Inferior parietal cortex (tissue), 1 donor: ENCODE results near the gene IL3RA.
"Not testable (repeated sequence)": the region's sequence is repeated elsewhere in the genome, so short reads cannot be mapped to it uniquely, and the experiment has no call there.

Source experiments
- DNase-seq: peaks from one replicate; pipeline ENCODE4 v3.0.0-alpha.2; 2016; ENCODE audit errors: extremely low spot score

IL3RA gene

GRCh38 chrX:1398431-1399340, 62.1 kb downstream of the IL3RA start:
- DNase-seq: no peak

GRCh38 chrX:1400049-1400448, 63.5 kb downstream of the IL3RA start:
- no peak for DNase-seq

GRCh38 chrX:1400742-1401471, 64.3 kb downstream of the IL3RA start:
- no peak for DNase-seq

- no peak for DNase-seq
Observed at GRCh38 chrX:1401611-1402430, 65.2 kb downstream of the IL3RA start.

GRCh38 chrX:1403228-1403627, 66.6 kb downstream of the IL3RA start:
- no peak for DNase-seq

GRCh38 chrX:1403867-1404266, 67.3 kb downstream of the IL3RA start:
- DNase-seq: not testable (repeated sequence)

- not testable (repeated sequence) for DNase-seq
Observed at GRCh38 chrX:1405769-1406168, 69.2 kb downstream of the IL3RA start.

GRCh38 chrX:1407035-1407434, 70.5 kb downstream of the IL3RA start:
- DNase-seq: no peak

- no peak for DNase-seq
Observed at GRCh38 chrX:1411326-1411725, 74.7 kb downstream of the IL3RA start.

- DNase-seq: no peak
Observed at GRCh38 chrX:1412551-1413161, 76.1 kb downstream of the IL3RA start.

GRCh38 chrX:1416327-1416784, 79.8 kb downstream of the IL3RA start:
- no peak for DNase-seq

- no peak for DNase-seq
Observed at GRCh38 chrX:1416965-1417760, 80.6 kb downstream of the IL3RA start.

- no peak for DNase-seq
Observed at GRCh38 chrX:1417921-1418771, 81.6 kb downstream of the IL3RA start.

GRCh38 chrX:1418901-1419544, 82.4 kb downstream of the IL3RA start:
- DNase-seq: no peak

GRCh38 chrX:1419545-1420355, 83.2 kb downstream of the IL3RA start:
- no peak for DNase-seq

GRCh38 chrX:1420371-1420770, 83.8 kb downstream of the IL3RA start:
- no peak for DNase-seq

GRCh38 chrX:1421433-1422134, 85.0 kb downstream of the IL3RA start:
- no peak for DNase-seq

- no peak for DNase-seq
Observed at GRCh38 chrX:1422135-1422465, 85.5 kb downstream of the IL3RA start.
